Thyroid gland (tissue), 4 donors: ENCODE results near the gene RBMS2.

Source experiments
- CTCF ChIP-seq, 6 experiments: fragments of 200-600 bp in 3 of 6; fragments of 450-650 bp in 3 of 6; sonication (generic) in 3 of 6; IDR thresholded peaks; one replicate each; pipeline ENCODE4 v1.5.1; 2016 to 2019; ENCODE audit warnings: antibody characterized with exemption in 6 of 6, mild to moderate bottlenecking in 2 of 6, inconsistent platforms in 1 of 6, moderate library complexity in 1 of 6
- POLR2A ChIP-seq, 2 donors: fragments of 450-650 bp; IDR thresholded peaks; one replicate each; pipeline ENCODE4 v1.6.1; 2017; ENCODE audit warnings: antibody characterized with exemption in 2 of 2, mild to moderate bottlenecking in 2 of 2, moderate library complexity in 1 of 2

GRCh38 chr12:56591126-56591525, 69.5 kb downstream of the RBMS2 start:
- TF ChIP-seq CTCF (IDR thresholded peaks at IDR 0.05) (no peak), POLR2A (IDR thresholded peaks at IDR 0.05) (no peak)
